GM12878 (cell line): ENCODE results near the gene RNASE13. TPM values are rescaled to one million over a fixed set of nuclear protein-coding genes. Genes with fewer than 3 reads are reported as not detected.
A peak's percentile ranks its signal among the peaks of the same experiment; 100 is the strongest.

Experiments used
- ATAC-seq: fragments of 200-7000 bp; cut with Tn5 transposase; 3 replicates; pipeline ENCODE4 v1.9.1; 2020; ENCODE audit warnings: mild to moderate bottlenecking, moderate library complexity
- BruUV-seq: library from RNA; stranded (reverse); fragments of 400-500 nt; replicated peaks from 2 replicates; lab custom pipeline; 2021; lab: Mats Ljungman, UMichigan
- CTCF ChIA-PET: fragments of 300-600 bp; sonication (Branson Sonifier 250); formaldehyde crosslinking; extraction: SDS; loops from one replicate; lab custom pipeline; 2021; ENCODE audit warnings: inconsistent platforms; lab: Yijun Ruan, JAX
- POLR2A ChIA-PET: fragments of 350-600 bp; formaldehyde crosslinking; extraction: SDS; loops from one replicate; lab custom pipeline; 2021; ENCODE audit warnings: inconsistent platforms; lab: Charles Lee
- RAD21 ChIA-PET: fragments of 300-600 bp; sonication (Branson Sonifier 250); formaldehyde crosslinking; loops from one replicate; lab custom pipeline; 2023; ENCODE audit warnings: antibody characterized with exemption; ENCODE audit not compliant: unreplicated experiment; lab: Charles Lee
- SMC1A ChIA-PET: fragments of 300-600 bp; sonication (Branson Sonifier 250); formaldehyde crosslinking; loops from one replicate; lab custom pipeline; 2023; ENCODE audit not compliant: unreplicated experiment, uncharacterized antibody; lab: Charles Lee
- DNase-seq: peaks from one replicate; pipeline ENCODE4 v3.0.0-alpha.2; 2011; ENCODE audit warnings: low read depth, low spot score
- FAIRE-seq: peaks from 3 replicates; lab custom pipeline; 2011; peaks lifted over from hg19 to GRCh38; lab: Jason Lieb, UNC
- H2AFZ ChIP-seq: 2 replicates; pipeline ENCODE4 v1.6.0; 2011; ENCODE audit warnings: low read depth, low read length, control low read depth; ENCODE audit not compliant: control insufficient read depth
- H3K27ac ChIP-seq: 2 replicates; pipeline ENCODE4 v1.5.1; 2011; ENCODE audit warnings: control low read depth; ENCODE audit not compliant: control insufficient read depth, insufficient read depth
- H3K27me3 ChIP-seq, 2 experiments: replicated peaks in 1 of 2; 2 replicates each; pipeline versions ENCODE4 v1.6.0 to v1.6.1; 2011; ENCODE audit warnings: low read length in 1 of 2; ENCODE audit not compliant: control insufficient read depth in 2 of 2, insufficient read depth in 2 of 2
- H3K36me3 ChIP-seq, 2 experiments: 2 replicates each; pipeline ENCODE4 v1.5.1; 2011; ENCODE audit warnings: low read length in 1 of 2; ENCODE audit not compliant: control insufficient read depth in 2 of 2, insufficient read depth in 2 of 2
- H3K4me1 ChIP-seq: 2 replicates; pipeline ENCODE4 v1.6.1; 2011; ENCODE audit warnings: mild to moderate bottlenecking, low read length, moderate library complexity, mixed read lengths; ENCODE audit not compliant: control insufficient read depth, insufficient read depth
- H3K4me2 ChIP-seq: 2 replicates; pipeline ENCODE4 v1.6.0; 2011; ENCODE audit warnings: control low read depth; ENCODE audit not compliant: control insufficient read depth, insufficient read depth
- H3K4me3 ChIP-seq: fragments of 200-600 bp; sonication (generic); 2 replicates; pipeline ENCODE4 v1.5.1; 2016
- H3K79me2 ChIP-seq: 2 replicates; pipeline ENCODE4 v1.6.0; 2011; ENCODE audit warnings: low read length; ENCODE audit not compliant: control insufficient read depth, insufficient read depth
- H3K9ac ChIP-seq: 2 replicates; pipeline ENCODE4 v1.8.0; 2011; ENCODE audit warnings: low read length, control low read depth, mixed read lengths; ENCODE audit not compliant: control insufficient read depth, insufficient read depth
- H3K9me3 ChIP-seq: replicated peaks from 3 replicates; pipeline ENCODE4 v1.5.1; 2011; ENCODE audit warnings: mild to moderate bottlenecking, low read length; ENCODE audit not compliant: control insufficient read depth, insufficient read depth
- H4K20me1 ChIP-seq: 2 replicates; pipeline ENCODE4 v1.6.0; 2011; ENCODE audit not compliant: control insufficient read depth, insufficient read depth
- ATF2 ChIP-seq: IDR thresholded peaks from 2 replicates; pipeline ENCODE4 v1.6.1; 2012; ENCODE audit warnings: low read length, inconsistent platforms
- CHD1 ChIP-seq: IDR thresholded peaks from 2 replicates; pipeline ENCODE4 v1.6.1; 2012; ENCODE audit warnings: low read depth, low read length, improper control_type of control experiment
- CHD4 ChIP-seq: fragments of 200-600 bp; sonication (generic); IDR thresholded peaks from 2 replicates; pipeline ENCODE4 v1.6.1; 2016; ENCODE audit warnings: mild to moderate bottlenecking
- FOXK2 ChIP-seq: fragments of 450-650 bp; IDR thresholded peaks from 2 replicates; pipeline ENCODE4 v1.6.1; 2017; ENCODE audit warnings: mild to moderate bottlenecking, moderate library complexity
- GABPA ChIP-seq: IDR thresholded peaks from 2 replicates; pipeline ENCODE4 v1.6.1; 2014; ENCODE audit warnings: antibody characterized with exemption, low read depth, mild to moderate bottlenecking, inconsistent platforms
- HDAC6 ChIP-seq: fragments of 200-600 bp; sonication (generic); IDR thresholded peaks from one replicate; pipeline ENCODE4 v1.8.0; 2017; ENCODE audit warnings: antibody characterized with exemption; ENCODE audit not compliant: unreplicated experiment
- MEF2A ChIP-seq: IDR thresholded peaks from 2 replicates; pipeline ENCODE4 v1.6.1; 2011; ENCODE audit warnings: low read depth, mild to moderate bottlenecking, low read length, moderate library complexity; ENCODE audit not compliant: insufficient read depth
- MYC ChIP-seq: IDR thresholded peaks from 2 replicates; pipeline ENCODE4 v1.6.1; 2011; ENCODE audit warnings: mild to moderate bottlenecking, low read length, moderate library complexity, inconsistent platforms; ENCODE audit not compliant: insufficient read depth, insufficient replicate concordance, insufficient read length, severe bottlenecking
- NR2C1 ChIP-seq: fragments of 450-650 bp; IDR thresholded peaks from 2 replicates; pipeline ENCODE4 v1.6.1; 2017; ENCODE audit warnings: antibody characterized with exemption, mild to moderate bottlenecking, moderate library complexity
- PAX8 ChIP-seq: fragments of 450-650 bp; IDR thresholded peaks from 2 replicates; pipeline ENCODE4 v1.6.1; 2017; ENCODE audit warnings: mild to moderate bottlenecking, moderate library complexity
- PBX3 ChIP-seq: IDR thresholded peaks from 2 replicates; pipeline ENCODE4 v1.6.1; 2011; ENCODE audit warnings: mild to moderate bottlenecking, low read depth, low read length, moderate library complexity; ENCODE audit not compliant: insufficient replicate concordance
- RAD21 ChIP-seq: IDR thresholded peaks from 2 replicates; pipeline ENCODE4 v1.6.1; 2011; ENCODE audit warnings: mild to moderate bottlenecking, low read depth, low read length, moderate library complexity; ENCODE audit not compliant: insufficient read depth
- SMAD1 ChIP-seq: fragments of 450-650 bp; IDR thresholded peaks from 2 replicates; pipeline ENCODE4 v1.6.1; 2018; ENCODE audit warnings: mild to moderate bottlenecking, low read depth; ENCODE audit not compliant: partially characterized antibody
- SMC3 ChIP-seq: IDR thresholded peaks from 2 replicates; pipeline ENCODE4 v1.6.1; 2011; ENCODE audit warnings: low read length, improper control_type of control experiment, borderline replicate concordance
- TCF7 ChIP-seq: IDR thresholded peaks from 2 replicates; pipeline ENCODE4 v1.6.1; 2014; ENCODE audit warnings: antibody characterized with exemption, borderline replicate concordance
- ZBTB4 ChIP-seq: fragments of 450-650 bp; formaldehyde crosslinking; IDR thresholded peaks from 2 replicates; pipeline ENCODE4 v1.4.0; 2022; ENCODE audit warnings: mild to moderate bottlenecking, moderate library complexity
- WGBS: methylation state at CpG from one replicate; pipeline ENCODE4 v1.1.6; 2016; ENCODE audit warnings: low lambda C conversion rate; ENCODE audit not compliant: insufficient replicate concordance, insufficient coverage; ENCODE audit errors: missing lambda C conversion rate; 5-methylcytosine and 5-hydroxymethylcytosine counted together
- in situ Hi-C: fragments of 300-500 bp; cut with MboI; formaldehyde crosslinking; loops from 9 replicates; pipeline ENCODE4 v1.14.3; 2018; ENCODE audit warnings: mixed read lengths
- intact Hi-C: fragments of 100-400 bp; cut with micrococcal nuclease; formaldehyde crosslinking; loops from one replicate; pipeline ENCODE4 v1.14.2; 2022; ENCODE audit not compliant: unreplicated experiment
- polyA plus RNA-seq, 11 experiments: library from polyadenylated mRNA; depleted of rRNA in 4 of 11; unstranded in 6 of 11; stranded (reverse) in 5 of 11; fragments of >200 nt; fragmentation: Nextera tagmentation in 4 of 11; fragmentation: Illumina TruSeq in 1 of 11; extraction: Ambion mirVana in 4 of 11; extraction: Trizol in 1 of 11; gene quantifications; 1 replicate in 1 of 11; 2 replicates in 10 of 11; pipeline versions ENCODE4 v1.2.1 to v1.2.3, GENCODE V29; 2011 to 2016; ENCODE audit warnings: inconsistent platforms in 2 of 11, missing spikeins in 2 of 11, low read depth in 1 of 11
- total RNA-seq, 4 experiments: library from RNA; depleted of rRNA in 3 of 4; stranded (reverse); fragments of >200 nt in 3 of 4; fragmentation: Illumina TruSeq in 1 of 4; extraction: Trizol in 1 of 4; gene quantifications; 2 replicates each; pipeline versions ENCODE4 v1.2.1 to v1.2.3, GENCODE V29; 2013 to 2021
- TF ChIP-seq, protein P1 (sequence below): fragments of 450-650 bp; IDR thresholded peaks from 2 replicates; pipeline ENCODE4 v1.6.1; 2016; ENCODE audit warnings: mild to moderate bottlenecking

RNASE13 gene
- total and polyA plus RNA-seq, 10 of the 15 experiments (the other 5 are each of a cell fraction or from before 2014, with no cell fraction given): not detected

- H3K36me3 ChIP-seq: no peaks in the 10 kb centered on the region
- no peaks in the 10 kb centered on the region for H4K20me1 ChIP-seq
- peak; percentile 23 for FAIRE-seq
- intact Hi-C loops: loop anchor here (1.0 kb wide), 1 partner anchor 26 kb away; no protein-coding TSS in a partner anchor
- 34% methylated on average over 8 of the region's 8 CpGs for WGBS
- peaks cover 5% of the 10 kb centered on the region for H3K4me1 ChIP-seq
- H3K79me2 ChIP-seq: no peaks in the 10 kb centered on the region
- H3K4me3 ChIP-seq: no peak overlapping the region
- no peak overlapping the region for H3K4me2 ChIP-seq
- ChIA-PET SMC1A (interaction anchor here (1.2 to 3.8 kb wide), 4 partner anchors 21 to 69 kb away, joined by 3 to 36 read pairs (median 4); no protein-coding TSS in a partner anchor), CTCF (interaction anchor here (0.8 to 4.3 kb wide), 11 partner anchors 9 to 70 kb away, joined by 3 to 57 read pairs (median 4); no protein-coding TSS in a partner anchor), RAD21 (interaction anchor here (0.6 to 3.5 kb wide), 6 partner anchors 26 to 64 kb away, joined by 3 to 24 read pairs (median 4); no protein-coding TSS in a partner anchor), POLR2A (interaction anchor here (0.6 to 0.8 kb wide), 2 partner anchors 26 to 274 kb away, joined by 3 read pairs; no protein-coding TSS in a partner anchor)
- no peak overlapping the region for H3K27ac ChIP-seq
- H3K9me3 ChIP-seq: no peaks in the 10 kb centered on the region
- no peak overlapping the region for H2AFZ ChIP-seq
- no peak for ATAC-seq
- no peak for DNase-seq
- in situ Hi-C loops: no loop called here
- no peak overlapping the region for H3K9ac ChIP-seq
- peaks cover 0 to 11% of the 10 kb centered on the region in 2 experiments; a peak in 3 of 4 replicates for H3K27me3 ChIP-seq
- no TSS peak for BruUV-seq
- TF ChIP-seq CHD4 (no peak), SMAD1 (no peak), ATF2 (no peak), PAX8 (no peak), PBX3 (no peak), MYC (no peak), FOXK2 (no peak), SMC3 (no peak), GABPA (no peak), MEF2A (no peak), RAD21 (no peak), ZBTB4 (CRISPR knock-in tag) (no peak), NR2C1 (no peak), HDAC6 (no peak), CHD1 (no peak), TCF7 (no peak)
- TF ChIP-seq, protein P1, sequence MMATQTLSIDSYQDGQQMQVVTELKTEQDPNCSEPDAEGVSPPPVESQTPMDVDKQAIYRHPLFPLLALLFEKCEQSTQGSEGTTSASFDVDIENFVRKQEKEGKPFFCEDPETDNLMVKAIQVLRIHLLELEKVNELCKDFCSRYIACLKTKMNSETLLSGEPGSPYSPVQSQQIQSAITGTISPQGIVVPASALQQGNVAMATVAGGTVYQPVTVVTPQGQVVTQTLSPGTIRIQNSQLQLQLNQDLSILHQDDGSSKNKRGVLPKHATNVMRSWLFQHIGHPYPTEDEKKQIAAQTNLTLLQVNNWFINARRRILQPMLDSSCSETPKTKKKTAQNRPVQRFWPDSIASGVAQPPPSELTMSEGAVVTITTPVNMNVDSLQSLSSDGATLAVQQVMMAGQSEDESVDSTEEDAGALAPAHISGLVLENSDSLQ: no peak
Observed at GRCh38 chr14:21040370-21040925, 5.8 kb upstream of the RNASE13 start.
